Endothelial cell of umbilical vein (primary cell): ENCODE measurements around the gene GORASP2. TPM values are rescaled to one million over a fixed set of nuclear protein-coding genes. Genes with fewer than 3 reads are reported as not detected.

Experiments used
- BruUV-seq: library from RNA; stranded (reverse); fragments of 400-500 nt; replicated peaks from 2 replicates; lab custom pipeline; 2021; lab: Mats Ljungman, UMichigan
- CTCF ChIA-PET: fragments of 300-600, 350-600 bp; sonication (Branson Sonifier 250); formaldehyde crosslinking; loops from one replicate; lab custom pipeline; 2021; ENCODE audit warnings: antibody characterized with exemption, inconsistent platforms; lab: Charles Lee
- POLR2A ChIA-PET: fragments of 300-600, 350-600 bp; sonication (Branson Sonifier 250); formaldehyde crosslinking; loops from one replicate; lab custom pipeline; 2021; ENCODE audit warnings: antibody characterized with exemption, inconsistent platforms; lab: Charles Lee
- DNase-seq: peaks from one replicate; pipeline ENCODE4 v3.0.0-alpha.2; 2011; ENCODE audit warnings: low read depth, low spot score
- FAIRE-seq: peaks from 2 replicates; lab custom pipeline; 2011; peaks lifted over from hg19 to GRCh38; lab: Jason Lieb, UNC
- H2AFZ ChIP-seq: 2 replicates; pipeline ENCODE4 v1.6.0; 2012; ENCODE audit warnings: low read depth, low read length, control low read depth, inconsistent platforms
- H3K27ac ChIP-seq: 2 replicates; pipeline ENCODE4 v1.5.1; 2011; ENCODE audit warnings: low read depth, mild to moderate bottlenecking, control low read depth, low read length, moderate library complexity; ENCODE audit not compliant: insufficient read depth
- H3K27me3 ChIP-seq, 2 experiments: 2 replicates each; pipeline versions ENCODE4 v1.6.0 to v1.6.1; 2011; ENCODE audit warnings: low read length in 2 of 2, mixed read lengths in 1 of 2; ENCODE audit not compliant: control insufficient read depth in 2 of 2, insufficient read depth in 2 of 2
- H3K36me3 ChIP-seq, 2 experiments: 2 replicates in 1 of 2; 3 replicates in 1 of 2; pipeline ENCODE4 v1.5.1; 2011; ENCODE audit warnings: low read length in 2 of 2, mild to moderate bottlenecking in 1 of 2, moderate library complexity in 1 of 2; ENCODE audit not compliant: control insufficient read depth in 2 of 2, insufficient read depth in 2 of 2; ENCODE audit errors: extremely low read depth in 1 of 2
- H3K4me1 ChIP-seq: 3 replicates; pipeline ENCODE4 v1.5.1; 2011; ENCODE audit warnings: mild to moderate bottlenecking, low read length; ENCODE audit not compliant: control insufficient read depth, insufficient read depth; ENCODE audit errors: extremely low read depth
- H3K4me2 ChIP-seq: 2 replicates; pipeline ENCODE4 v1.6.1; 2011; ENCODE audit warnings: low read length, control low read depth, mixed read lengths; ENCODE audit not compliant: insufficient read depth
- H3K4me3 ChIP-seq, 3 experiments: fragments of 200-600 bp in 1 of 3; sonication (generic), shearing (Covaris generic) in 1 of 3; replicated peaks in 1 of 3; 2 replicates each; pipeline ENCODE4 v1.5.1; 2011 to 2016; ENCODE audit warnings: control low read depth in 3 of 3, low read length in 3 of 3, mild to moderate bottlenecking in 2 of 3, inconsistent platforms in 1 of 3, low read depth in 1 of 3, moderate library complexity in 1 of 3; ENCODE audit not compliant: insufficient read depth in 1 of 3
- H3K79me2 ChIP-seq: 2 replicates; pipeline ENCODE4 v1.6.0; 2012; ENCODE audit warnings: low read length, inconsistent platforms; ENCODE audit not compliant: control insufficient read depth, insufficient read depth
- H3K9ac ChIP-seq: replicated peaks from 2 replicates; pipeline ENCODE3; 2011; ENCODE audit warnings: low read length, control low read depth; ENCODE audit not compliant: insufficient read depth; ENCODE audit errors: extremely low read depth
- H3K9me1 ChIP-seq: replicated peaks from 3 replicates; pipeline ENCODE4 v1.6.0; 2011; ENCODE audit warnings: mild to moderate bottlenecking, low read length; ENCODE audit not compliant: control insufficient read depth, insufficient read depth; ENCODE audit errors: extremely low read depth
- H3K9me3 ChIP-seq: replicated peaks from 2 replicates; pipeline ENCODE4 v1.5.1; 2012; ENCODE audit warnings: low read length, inconsistent platforms; ENCODE audit not compliant: control insufficient read depth, insufficient read depth
- H4K20me1 ChIP-seq: replicated peaks from 2 replicates; pipeline ENCODE3; 2011; ENCODE audit warnings: mild to moderate bottlenecking, low read length; ENCODE audit not compliant: control insufficient read depth, insufficient read depth; ENCODE audit errors: extremely low read depth
- CTCF ChIP-seq, 2 donors: IDR thresholded peaks; 1 replicate in 1 of 2; 2 replicates in 1 of 2; pipeline ENCODE4 v1.5.1; 2011; ENCODE audit warnings: low read length in 2 of 2, mild to moderate bottlenecking in 2 of 2, moderate library complexity in 2 of 2, control low read depth in 1 of 2, inconsistent platforms in 1 of 2, low read depth in 1 of 2; ENCODE audit not compliant: insufficient read depth in 1 of 2; ENCODE audit errors: extremely low read depth in 1 of 2
- EZH2 ChIP-seq: IDR thresholded peaks from 2 replicates; pipeline ENCODE4 v1.6.1; 2012; ENCODE audit warnings: borderline replicate concordance, low read depth, mild to moderate bottlenecking, moderate library complexity, low read length, inconsistent platforms; ENCODE audit not compliant: severe bottlenecking
- FOS ChIP-seq: IDR thresholded peaks from 2 replicates; pipeline ENCODE4 v1.6.1; 2011; ENCODE audit warnings: mild to moderate bottlenecking, low read length, moderate library complexity, borderline replicate concordance; ENCODE audit not compliant: insufficient read depth
- GATA2 ChIP-seq: IDR thresholded peaks from 2 replicates; pipeline ENCODE4 v1.7.0; 2011; ENCODE audit warnings: low read depth, mild to moderate bottlenecking, moderate library complexity, mixed read lengths, low read length; ENCODE audit not compliant: insufficient read length, insufficient read depth
- JUN ChIP-seq: IDR thresholded peaks from 2 replicates; pipeline ENCODE4 v1.6.1; 2011; ENCODE audit warnings: borderline replicate concordance, low read depth; ENCODE audit not compliant: insufficient read length, insufficient read depth
- MAX ChIP-seq: IDR thresholded peaks from 2 replicates; pipeline ENCODE4 v1.6.1; 2011; ENCODE audit not compliant: insufficient read depth, insufficient read length
- MYC ChIP-seq: IDR thresholded peaks from one replicate; pipeline ENCODE4 v1.6.1; 2011; ENCODE audit warnings: mild to moderate bottlenecking, low read depth, low read length
- POLR2A ChIP-seq: IDR thresholded peaks from 2 replicates; pipeline ENCODE4 v1.6.1; 2012; ENCODE audit warnings: low read depth, mild to moderate bottlenecking, control low read depth, low read length
- POLR2AphosphoS5 ChIP-seq: IDR thresholded peaks from 2 replicates; pipeline ENCODE4 v1.6.1; 2012; ENCODE audit warnings: low read depth, mild to moderate bottlenecking, control low read depth, low read length, moderate library complexity; ENCODE audit not compliant: insufficient read depth
- dilution Hi-C: fragments of 300-500 bp; cut with MboI; formaldehyde crosslinking; loops from one replicate; pipeline ENCODE4 v1.15.0; 2019; ENCODE audit warnings: low sequenced_read_pairs; ENCODE audit not compliant: extremely low pct_ligation_motif_present
- intact Hi-C: fragments of 100-400 bp; cut with micrococcal nuclease; formaldehyde crosslinking; loops from one replicate; pipeline ENCODE4 v1.10.0; 2022
- polyA plus RNA-seq, 4 experiments: library from polyadenylated mRNA; depleted of rRNA in 3 of 4; stranded (reverse) in 3 of 4; unstranded in 1 of 4; fragments of >200 nt; gene quantifications; 2 replicates each; pipeline versions ENCODE4 v1.2.1 to v1.2.3, GENCODE V29; 2011 to 2012; ENCODE audit warnings: missing spikeins in 1 of 4
- total RNA-seq: library from RNA; stranded (reverse); gene quantifications from 2 replicates; pipeline ENCODE4 v1.2.3, GENCODE V29; 2021

Gene GORASP2
- total and polyA plus RNA-seq, 2 donors (not counting 3 experiments of a cell fraction or from before 2014, with no cell fraction given), result 104 to 245 TPM

GRCh38 chr2:170972296-170973224 lies 43.5 kb downstream of the GORASP2 start:
- Histone ChIP-seq H2AFZ (peak overlapping the region; percentile 46), H3K27ac (no peak overlapping the region), H3K4me2 (peak overlapping the region; percentile 81), H3K79me2 (no peaks in the 10 kb centered on the region), H3K36me3 (peaks cover 0 to 5% of the 10 kb centered on the region in 2 experiments), H3K9me3 (no peaks in the 10 kb centered on the region), H3K4me1 (peaks cover 8% of the 10 kb centered on the region), H3K9ac (peak overlapping the region; percentile 94), H3K27me3 (no peaks in the 10 kb centered on the region), H3K9me1 (no peaks in the 10 kb centered on the region), H3K4me3 (peak overlapping the region in 1 of 3 experiments; percentile 74), H4K20me1 (no peaks in the 10 kb centered on the region)
- BruUV-seq, result no TSS peak
- intact Hi-C loops (loop anchor here (1.0 to 10.0 kb wide), 8 partner anchors 114 to 1132 kb away; partner anchors contain the start of genes CYBRD1, DCAF17, DLX2 and DYNC1I2), dilution Hi-C loops (no loop called here)
- ChIA-PET POLR2A (interaction anchor here (1.1 kb wide), 1 partner anchor 444 kb away, joined by 3 read pairs; no protein-coding TSS in a partner anchor), CTCF (interaction anchor here (0.7 to 6.7 kb wide), 18 partner anchors 12 to 1155 kb away, joined by 3 to 86 read pairs (median 4); partner anchors contain the start of genes GORASP2 and TLK1)
- DNase-seq, result no peak
- TF ChIP-seq JUN (no peak), GATA2 (no peak), EZH2 (no peak), POLR2A (no peak), MYC (no peak), FOS (no peak), MAX (no peak), CTCF (IDR thresholded peaks at IDR 0.05; ENCODE audit: extremely low read depth in 1 of 2, insufficient read depth in 1 of 2, low read depth in 1 of 2, low read length in 2 of 2) (no peak), POLR2AphosphoS5 (no peak)
- peak; percentile 66 for FAIRE-seq
